GM19452 (cell line): Measurements from ENCODE around the gene SPACA7.

ENCODE experiments used
- ATAC-seq: cut with Tn5 transposase; IDR thresholded peaks from one replicate; pipeline ENCODE4 v1.9.1; 2021; ENCODE audit not compliant: unreplicated experiment

Gene SPACA7, protein sequence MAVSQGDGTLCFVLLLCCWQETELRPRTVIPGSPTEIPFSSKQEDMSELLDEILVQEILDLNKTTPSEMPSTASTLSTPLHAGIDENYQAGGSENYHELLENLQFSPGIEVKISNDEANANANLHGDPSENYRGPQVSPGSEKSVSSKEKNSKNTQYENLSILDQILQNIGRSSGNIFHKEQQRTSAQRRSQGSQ

DNA sequence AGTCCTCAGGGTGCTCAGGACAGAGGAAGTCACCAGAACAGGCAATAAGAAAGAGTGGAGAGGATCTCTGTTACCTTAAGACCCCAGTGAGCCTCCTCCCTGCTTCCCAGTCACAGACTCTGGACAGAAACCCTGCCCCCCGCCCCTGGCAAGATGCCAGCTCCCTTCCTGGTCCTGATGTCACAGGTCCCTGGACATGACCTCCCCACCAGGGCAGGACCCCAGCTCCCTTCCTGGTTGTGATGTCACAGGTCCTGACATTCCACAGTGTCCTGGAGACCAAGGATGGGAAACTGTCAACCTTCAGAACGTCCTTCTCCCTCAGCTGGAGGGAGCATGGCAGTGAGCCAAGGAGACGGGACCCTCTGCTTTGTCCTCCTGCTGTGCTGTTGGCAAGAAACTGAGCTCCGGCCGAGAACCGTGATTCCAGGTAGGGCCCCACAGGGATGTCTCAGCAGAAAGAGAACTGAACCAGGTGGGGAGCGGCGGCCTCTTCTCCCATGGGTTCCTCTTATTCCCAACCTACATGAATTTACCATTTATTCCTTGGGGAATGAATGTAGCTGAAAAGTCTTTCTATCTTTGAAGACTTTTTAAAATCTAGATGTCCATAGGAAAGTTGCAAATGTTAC, at the start of gene SPACA7:
Gene SPACA7, plus strand, starts transcription at position 306 of the 632 bp plus-strand sequence. Its CDS starts 31 bp downstream, at position 337.
- no peak for ATAC-seq

DNA sequence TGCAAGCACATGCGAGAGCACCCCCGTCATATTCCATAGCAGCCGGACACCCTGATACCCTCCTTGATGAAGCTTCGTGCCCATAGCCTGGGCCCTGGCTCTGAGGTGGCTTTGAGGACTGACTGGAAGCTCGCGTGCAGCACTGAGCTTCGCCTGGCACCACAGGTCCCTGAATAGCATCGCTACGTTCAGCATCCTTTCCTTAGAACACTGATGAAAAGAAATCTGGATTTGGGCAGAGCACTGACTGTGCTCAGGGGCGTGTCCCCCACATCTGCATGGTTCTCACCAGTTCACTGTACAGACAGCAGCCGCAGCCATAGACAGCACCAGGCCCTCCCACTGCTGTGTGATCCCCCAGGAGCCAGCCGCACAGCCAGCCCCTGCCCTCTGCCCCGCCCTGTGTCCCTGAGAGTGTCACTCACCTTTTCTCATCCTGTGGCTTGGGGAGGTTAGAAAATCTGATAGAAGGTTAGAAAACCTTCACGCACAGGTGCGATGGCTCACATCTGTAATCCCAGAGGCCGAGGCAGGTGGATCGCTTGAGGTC, 49.3 kb upstream of the SPACA7 start:
- no peak for ATAC-seq

DNA sequence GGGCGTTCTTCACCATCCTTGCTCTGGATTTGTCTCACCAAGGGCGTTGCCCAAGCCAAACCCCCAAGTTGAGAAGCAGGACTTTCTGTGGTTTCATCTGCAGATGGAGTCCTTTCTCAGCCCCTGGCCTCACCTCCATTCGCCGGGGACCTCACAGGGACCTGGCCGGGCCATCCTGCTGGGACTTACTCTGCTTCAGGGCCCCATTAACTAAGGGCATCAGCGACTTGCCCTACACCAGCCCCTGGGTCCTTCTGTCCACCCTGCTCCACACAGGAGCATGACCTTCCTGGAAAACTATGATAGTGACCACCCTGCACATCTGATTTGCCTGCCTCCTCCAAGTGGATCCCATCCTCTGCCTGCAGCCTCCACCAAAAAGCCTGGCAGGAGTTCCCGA, 47.2 kb upstream of the SPACA7 start:
- ATAC-seq, result no peak

DNA sequence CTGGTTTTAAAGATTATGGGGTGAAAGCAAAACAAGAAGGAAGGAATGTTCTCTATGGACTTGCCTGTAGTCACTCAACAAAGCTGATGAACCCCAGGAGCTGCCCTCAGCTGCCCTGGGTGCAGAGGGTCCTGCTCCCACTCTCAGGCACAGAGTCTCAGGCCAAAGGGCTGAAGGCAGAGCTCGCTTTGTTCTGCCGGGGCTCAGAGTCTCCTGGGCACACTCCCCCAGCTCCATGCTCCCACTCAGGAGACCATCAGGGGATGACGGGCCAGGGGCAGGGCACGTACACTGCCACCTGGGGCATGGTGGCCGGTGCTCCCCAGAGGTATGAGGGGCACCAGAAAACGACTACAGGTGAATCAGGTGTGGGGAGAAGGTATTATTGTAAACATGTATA, 46.8 kb upstream of the SPACA7 start:
- no peak for ATAC-seq

DNA sequence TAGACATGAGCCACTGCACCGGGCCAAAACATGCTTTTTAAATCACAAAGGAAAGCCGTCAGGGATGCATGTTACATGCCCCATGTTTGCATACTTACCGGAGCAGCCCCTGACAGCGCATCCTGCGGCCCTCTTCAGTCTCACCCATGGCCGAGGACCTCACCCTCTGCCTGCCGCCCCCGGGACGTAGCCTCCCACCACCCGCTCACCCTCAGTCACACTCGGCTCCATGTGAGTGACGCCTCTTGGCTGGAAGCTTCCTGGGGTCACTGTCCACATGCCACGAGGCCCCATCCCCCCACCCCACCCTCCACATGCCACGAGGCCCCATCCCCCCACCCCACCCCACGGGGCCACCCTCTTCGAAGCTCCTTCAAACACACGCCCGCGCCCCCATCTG, 46.1 kb upstream of the SPACA7 start:
- ATAC-seq, result no peak

DNA sequence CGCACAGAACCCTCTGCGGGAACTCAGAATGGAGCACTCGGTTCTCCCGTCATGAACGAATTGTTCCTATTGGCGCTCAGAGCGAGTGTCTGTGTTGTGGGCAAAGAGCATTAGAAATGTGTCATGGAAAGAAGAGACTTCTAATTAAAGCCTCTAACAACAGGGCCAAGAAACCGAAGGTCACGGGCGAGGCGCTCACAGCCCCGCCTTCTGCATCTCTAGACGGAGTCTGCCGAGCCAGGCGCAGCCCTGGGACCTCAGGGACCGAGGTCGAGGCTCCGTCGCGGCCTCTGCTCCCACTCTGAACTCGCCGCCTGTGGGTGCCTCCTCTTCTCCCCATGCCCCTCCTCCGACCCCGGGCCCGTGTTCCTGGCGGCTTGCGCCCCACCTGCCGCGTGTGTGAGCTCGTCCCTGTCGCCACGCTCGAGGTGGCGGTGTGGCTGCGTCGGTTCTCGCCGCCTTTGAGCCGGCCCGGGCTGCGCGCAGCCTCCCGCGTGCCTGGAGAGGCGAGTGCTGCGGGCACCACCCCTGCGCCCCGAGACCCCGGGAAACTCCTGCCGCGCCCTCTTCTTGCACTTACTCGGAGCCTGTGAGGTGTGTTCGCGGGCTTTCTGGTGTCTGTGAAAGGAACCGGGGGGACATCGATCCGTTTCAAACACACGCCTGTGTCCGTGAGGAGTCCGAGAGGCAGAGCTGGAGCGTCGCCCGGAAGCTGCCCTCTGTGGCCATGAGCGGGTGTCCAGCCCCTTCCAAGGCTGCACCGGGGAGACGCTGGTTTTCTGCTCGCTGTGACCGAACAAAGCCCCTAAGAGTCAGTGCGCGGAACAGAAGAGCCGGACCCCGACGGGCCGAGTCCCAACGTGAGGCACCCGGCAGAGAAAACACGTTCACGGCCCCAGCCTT, 45.4 kb upstream of the SPACA7 start:
- ATAC-seq, result no peak

DNA sequence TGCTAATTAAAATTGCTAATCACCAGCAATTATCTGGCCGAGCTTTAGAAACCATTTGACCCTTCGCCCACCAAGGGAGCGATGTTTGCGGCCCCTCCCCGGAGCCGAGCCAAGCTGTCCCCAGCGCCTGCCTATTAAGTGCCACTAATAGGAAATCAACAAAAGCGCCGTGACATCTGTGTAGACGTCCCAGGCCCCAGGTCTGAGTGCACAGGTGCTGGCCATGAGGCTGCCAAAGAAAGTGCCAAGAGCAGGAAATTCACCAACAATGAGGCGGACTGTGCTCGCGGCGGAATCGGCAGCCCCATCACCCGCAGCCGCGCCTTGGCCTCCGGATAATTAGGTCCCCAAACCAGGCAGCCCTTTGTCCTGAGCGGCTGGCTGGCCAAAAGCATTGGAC, 44.5 kb upstream of the SPACA7 start:
- no peak for ATAC-seq

DNA sequence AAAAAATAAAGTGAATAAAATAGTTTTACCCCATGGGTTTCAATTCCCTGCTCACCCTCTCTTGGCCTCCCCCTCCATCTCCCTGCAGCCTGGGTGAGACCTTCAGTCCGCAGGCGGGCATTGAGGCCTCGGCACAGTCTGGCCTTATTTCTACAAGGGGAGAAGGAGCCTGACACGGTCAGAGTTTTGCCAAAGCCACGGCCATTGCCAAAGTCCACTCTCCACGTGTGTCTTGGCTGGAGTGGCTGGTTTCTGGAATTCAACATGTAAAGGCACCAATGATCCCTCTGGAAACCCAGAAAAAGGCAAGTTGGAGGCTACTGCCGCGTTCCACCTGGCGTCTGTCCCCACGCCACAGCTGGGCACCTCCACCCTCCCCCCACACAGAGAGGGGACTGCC, 43.4 kb upstream of the SPACA7 start:
- ATAC-seq, result no peak

DNA sequence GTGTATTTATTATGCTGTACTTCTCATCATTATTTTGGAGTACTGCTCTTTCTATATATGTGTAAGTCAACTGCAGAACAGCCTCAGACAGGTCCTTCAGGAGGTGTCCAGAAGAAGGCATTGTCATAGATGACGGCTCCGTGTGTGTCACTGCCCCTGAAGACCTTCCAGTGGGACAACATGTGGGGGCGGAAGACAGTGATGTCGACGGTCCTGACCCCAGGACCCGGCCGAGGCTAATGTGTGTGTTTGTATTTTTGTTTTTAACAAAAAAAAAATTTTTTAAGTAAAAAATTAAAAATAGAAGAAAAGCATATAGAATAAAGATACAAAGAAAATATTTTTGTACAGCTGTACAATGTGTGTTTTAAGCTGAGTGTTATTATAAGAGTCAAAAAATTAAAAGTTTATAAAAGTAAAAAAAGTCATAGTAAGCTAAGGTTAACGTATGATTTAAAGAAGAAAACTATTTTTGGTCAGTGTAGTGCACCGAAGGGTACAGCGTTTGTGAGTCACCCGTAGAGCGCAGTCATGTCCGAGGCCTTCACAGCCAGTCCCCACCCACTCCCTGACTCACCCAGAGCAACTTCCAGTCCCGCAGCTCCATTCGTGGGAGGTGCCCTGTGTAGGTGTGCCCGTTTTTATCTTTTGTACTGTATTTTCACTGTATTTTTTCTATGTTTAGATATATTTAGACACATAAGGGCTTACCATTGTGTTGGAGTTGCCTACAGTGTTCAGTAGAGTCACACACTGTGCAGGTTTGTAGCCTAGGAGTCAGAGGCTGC, 42.2 kb upstream of the SPACA7 start:
- no peak for ATAC-seq

DNA sequence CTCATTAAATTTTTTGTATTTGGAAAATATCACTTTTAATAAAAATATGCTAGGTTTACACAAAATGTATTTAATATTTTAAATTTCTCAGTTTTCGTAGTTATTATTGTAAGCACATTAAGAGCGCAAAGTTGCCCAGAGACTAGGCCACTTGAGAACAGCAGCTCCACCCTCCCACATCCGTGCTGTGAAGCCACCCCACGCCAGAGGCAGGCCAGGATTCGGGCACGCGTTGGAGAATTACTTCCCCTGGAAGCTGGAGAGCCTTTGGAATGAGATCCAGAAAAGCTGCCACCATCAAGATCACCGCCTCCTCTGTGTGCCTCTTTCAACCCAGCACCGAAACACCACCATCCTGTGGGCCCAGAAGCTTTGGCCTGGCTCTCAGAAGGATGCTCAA, 41.0 kb upstream of the SPACA7 start:
- no peak for ATAC-seq

DNA sequence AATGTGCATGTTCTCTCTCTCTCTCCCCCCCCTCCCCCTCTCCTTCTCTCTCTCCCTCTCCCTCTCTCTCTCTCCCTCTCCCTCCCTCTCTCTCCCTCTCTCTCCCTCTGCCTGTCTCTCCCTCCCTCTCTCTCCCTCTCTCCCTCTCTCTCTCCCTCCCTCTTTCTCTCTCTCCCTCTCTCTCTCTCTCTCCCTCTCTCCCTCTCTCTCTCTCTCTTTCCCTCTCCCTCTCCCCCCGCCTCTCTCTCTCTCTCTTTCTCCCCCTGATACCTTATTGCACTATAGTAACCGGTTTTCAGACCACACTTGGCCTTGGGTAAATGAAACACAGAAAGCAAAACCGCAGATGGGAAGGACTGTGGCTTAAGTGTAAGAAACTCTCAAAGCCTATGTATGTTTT, 34.7 kb upstream of the SPACA7 start:
- ATAC-seq, result no peak

DNA sequence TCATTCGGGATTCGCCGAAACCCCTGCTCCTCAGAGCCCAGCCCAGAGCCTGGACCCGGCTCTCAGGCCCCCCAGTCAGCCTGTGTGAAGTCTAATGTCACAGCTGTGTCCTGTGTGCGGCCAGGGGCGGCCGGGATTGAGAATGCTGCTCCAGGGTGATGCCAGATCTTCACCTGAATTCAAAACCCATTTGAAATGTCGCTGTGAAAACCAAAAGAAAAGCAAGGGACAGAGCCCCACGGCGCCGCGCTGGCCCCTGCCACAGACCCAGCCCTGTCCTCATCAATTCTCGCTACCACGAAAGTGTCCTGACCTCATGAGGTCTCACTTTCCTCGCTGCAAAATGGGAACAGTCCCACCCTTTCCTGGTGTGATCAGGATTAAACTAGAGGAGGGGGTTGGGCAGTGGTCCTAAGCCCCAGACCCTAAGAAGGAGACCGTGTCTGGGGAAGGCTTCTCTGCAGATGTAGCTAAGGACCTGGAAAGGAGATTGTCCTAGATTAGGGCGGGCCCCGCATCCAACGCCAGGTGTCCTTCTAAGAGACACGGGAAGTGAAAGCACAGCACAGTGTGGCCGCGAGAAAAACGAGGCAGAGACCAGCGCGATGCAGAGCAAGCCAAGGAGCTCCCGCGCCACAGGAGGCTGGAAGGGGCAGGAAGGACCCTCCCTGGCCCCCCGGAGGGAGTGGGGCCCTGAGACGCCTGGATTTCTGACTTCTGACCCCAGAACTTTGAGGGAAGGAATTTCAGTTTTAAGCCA, 34.0 kb upstream of the SPACA7 start:
- no peak for ATAC-seq

DNA sequence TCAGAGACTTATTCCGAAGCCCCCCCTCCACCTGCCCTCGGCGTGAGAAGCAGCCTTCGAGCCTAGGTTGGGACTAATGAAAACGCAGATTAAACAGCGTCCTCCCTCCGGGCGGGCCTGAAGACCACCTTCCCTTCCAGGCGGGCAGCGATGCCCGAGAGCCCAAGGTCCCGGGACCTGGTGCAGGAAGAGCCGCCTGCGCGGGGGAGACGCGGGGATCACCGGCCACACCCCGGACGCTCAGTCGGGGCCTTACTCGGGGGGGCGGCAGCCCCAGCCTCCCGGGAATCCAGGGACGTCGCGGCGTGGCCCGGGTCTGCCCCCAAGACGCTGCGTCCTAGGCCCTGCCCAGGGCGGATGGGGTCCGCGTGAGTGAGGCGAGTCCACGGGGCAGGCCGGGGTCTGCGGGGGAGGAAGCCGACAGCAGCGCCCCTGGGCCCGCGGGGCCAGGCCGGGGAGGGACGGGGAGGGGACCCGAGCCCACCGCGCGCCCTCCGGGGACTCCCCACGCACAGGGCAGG, 33.3 kb upstream of the SPACA7 start:
- ATAC-seq, result no peak

DNA sequence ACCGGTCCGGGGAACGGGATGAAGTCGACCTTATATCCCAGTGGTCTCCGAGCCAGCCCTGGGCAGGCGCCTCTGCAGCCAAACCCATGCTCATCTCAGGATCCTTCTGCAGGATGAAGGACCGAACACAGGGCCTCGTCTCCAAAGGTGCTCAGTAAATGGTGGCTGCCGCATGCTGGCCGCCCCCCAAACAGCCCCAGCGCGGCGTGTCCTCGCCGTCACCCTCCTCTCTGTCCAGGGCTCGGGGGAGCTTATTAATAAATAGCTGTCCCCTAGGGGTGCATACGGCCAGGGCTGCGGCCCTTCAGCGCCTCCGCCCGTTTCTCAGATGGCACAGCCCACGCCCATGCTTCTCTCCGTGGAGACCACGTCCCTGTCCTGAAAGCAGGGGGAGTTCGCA, 32.6 kb upstream of the SPACA7 start:
- no peak for ATAC-seq

DNA sequence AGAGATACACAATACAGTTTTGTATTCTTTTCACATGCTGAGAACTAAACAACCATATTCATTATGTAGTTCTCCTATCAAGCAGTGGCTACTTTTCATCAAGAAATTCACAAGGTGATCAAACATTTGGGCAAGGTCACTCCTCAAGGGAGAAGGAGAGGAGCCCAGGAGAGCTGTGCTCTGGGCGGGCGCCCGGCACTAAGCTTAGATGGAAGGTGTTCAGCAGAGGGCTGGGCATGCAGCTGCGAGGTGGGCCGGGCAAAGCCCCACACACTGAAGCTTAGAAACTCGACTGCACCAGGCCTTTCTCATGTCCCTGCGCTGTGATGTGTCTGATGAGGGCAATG, 30.4 kb upstream of the SPACA7 start:
- no peak for ATAC-seq

DNA sequence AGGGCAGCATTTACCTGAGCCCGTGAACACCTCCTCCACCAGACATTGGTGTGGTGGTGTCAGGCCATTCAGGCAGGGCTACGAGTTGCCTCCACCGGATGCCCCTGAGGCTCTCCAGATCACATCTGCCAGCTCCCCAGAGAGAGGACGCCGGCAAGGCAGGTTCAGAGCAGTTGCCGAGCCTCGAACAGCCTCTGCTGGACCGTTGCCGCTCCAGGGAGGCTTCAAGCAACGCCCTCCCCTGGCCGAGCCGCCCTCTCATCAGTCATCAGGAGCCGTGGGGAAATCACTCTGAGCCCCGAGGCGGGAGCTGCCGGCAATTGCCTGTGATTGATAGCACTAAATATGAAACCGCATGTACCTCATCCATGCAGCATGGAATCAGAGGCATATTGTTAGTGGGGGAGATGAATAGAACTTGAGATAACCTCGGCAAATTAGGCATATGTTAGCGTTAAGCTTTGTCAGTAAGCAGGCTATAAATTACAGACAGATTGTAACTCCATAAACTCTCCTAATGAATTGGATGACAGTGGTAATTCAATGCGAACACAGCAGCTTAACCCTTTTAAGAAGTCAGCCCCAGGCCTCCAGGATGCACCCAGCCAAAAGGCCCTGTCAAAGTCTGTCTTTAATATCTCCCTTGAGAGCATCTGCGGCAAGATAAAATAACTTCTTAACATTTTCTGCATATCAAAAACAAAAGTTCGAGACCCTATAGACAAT, 29.8 kb upstream of the SPACA7 start:
- ATAC-seq, result no peak

DNA sequence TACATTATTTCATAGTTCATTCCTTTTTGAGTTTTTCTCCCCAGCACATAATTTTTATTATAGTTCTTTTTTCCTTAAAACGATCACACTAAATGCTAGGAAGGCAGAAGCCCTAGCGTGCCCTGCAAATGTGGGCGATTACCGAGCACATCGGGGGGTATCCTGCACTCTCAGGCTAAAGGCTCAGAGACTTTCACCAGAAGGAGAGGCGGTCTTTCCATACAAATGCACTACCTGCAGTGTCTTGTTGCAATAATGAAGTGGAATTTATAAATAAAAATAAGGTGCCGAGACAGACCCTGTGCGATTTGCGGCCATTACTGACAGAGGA, 29.3 kb upstream of the SPACA7 start:
- no peak for ATAC-seq

DNA sequence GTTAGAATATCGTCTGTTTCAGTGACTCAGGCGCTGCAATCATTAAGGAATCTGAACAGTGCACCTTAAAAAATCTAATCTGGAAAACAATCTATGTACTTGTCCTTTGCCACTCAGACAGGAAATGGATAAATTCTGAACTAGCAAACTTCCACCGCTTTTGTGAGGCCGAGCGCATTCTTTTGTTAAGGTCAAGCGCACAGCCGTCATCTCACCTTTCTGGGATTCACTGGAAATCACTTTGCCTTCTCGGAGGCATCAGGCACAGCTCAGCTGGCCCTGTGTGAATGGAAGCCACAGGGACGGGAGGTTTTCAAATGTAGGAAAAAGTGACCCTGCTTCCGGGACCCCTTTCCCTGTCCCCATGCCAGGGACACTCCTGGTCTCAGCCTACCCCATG, 28.2 kb upstream of the SPACA7 start:
- no peak for ATAC-seq

DNA sequence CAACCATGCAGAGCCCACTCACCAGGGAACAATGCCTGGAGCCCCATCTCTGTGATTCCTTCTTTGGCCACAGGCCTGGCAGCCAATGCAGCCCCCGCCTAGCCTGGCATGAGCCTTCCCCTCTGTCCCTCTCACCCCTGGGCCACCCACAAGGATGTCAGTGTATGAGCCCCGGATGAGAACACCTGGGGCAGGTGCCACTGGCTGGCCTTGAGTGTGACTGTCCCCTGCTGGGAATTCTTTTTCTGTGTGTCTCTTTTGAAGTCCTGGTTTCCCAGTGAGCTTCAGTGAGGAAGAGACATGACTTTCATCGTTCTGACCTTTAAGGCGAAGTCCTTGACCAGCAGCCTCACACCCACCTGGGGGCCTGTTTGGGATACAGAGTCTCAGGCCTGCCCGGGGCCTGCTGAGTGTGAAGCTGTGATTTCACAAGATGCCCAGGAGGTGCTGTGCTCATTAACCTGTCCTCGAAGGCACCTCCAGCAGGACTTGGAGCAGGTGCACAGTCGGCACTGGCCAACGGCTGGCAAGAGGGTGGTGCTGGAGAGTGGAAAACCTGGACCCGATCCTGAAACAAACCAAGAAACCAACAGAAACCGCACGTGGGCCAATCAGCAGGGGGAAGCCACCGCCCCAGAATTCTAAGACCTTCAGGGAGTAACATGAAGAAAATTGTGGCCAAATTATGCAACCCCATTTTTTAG, 27.4 kb upstream of the SPACA7 start:
- ATAC-seq, result no peak
